GM12878 (cell line): Measurements from ENCODE around the gene PADI1.

Experiments used
- CREM ChIP-seq: IDR thresholded peaks from 2 replicates; pipeline ENCODE4 v1.6.1; 2014; ENCODE audit warnings: antibody characterized with exemption, low read depth
- CTCF ChIP-seq, 3 experiments: IDR thresholded peaks in 2 of 3; conservative IDR thresholded peaks in 1 of 3; 2 replicates each; pipeline ENCODE4 v1.5.1; 2011; ENCODE audit warnings: low read depth in 3 of 3, low read length in 3 of 3, mild to moderate bottlenecking in 3 of 3, control low read depth in 2 of 3, moderate library complexity in 2 of 3, inconsistent platforms in 1 of 3, mixed read lengths in 1 of 3; ENCODE audit not compliant: control insufficient read depth in 2 of 3, insufficient read depth in 1 of 3; ENCODE audit errors: extremely low read depth in 1 of 3
- POLR2AphosphoS5 ChIP-seq: IDR thresholded peaks from 2 replicates; pipeline ENCODE4 v1.6.1; 2011; ENCODE audit warnings: mild to moderate bottlenecking, low read length, inconsistent platforms

GRCh38 chr1:17230671-17231310 is 25.9 kb downstream of the PADI1 start:
- TF ChIP-seq POLR2AphosphoS5 (no peak), CTCF (IDR thresholded peaks at IDR 0.05 in 2 of 3, conservative IDR thresholded peaks at IDR 0.05 in 1 of 3; ENCODE audit: control insufficient read depth in 2 of 3, extremely low read depth in 1 of 3, insufficient read depth in 1 of 3, low read depth in 3 of 3, low read length in 3 of 3) (no peak), CREM (no peak)
